SW 1271 (cell line): Measurements from ENCODE around the gene F7.
"Not testable (repeated sequence)": the region's sequence is repeated elsewhere in the genome, so short reads cannot be mapped to it uniquely, and the experiment has no call there.

Experiments
- DNase-seq, 2 experiments: peaks; one replicate each; lab custom pipeline; 2025; lab: John Stamatoyannopoulos, UW

The F7 gene

DNA sequence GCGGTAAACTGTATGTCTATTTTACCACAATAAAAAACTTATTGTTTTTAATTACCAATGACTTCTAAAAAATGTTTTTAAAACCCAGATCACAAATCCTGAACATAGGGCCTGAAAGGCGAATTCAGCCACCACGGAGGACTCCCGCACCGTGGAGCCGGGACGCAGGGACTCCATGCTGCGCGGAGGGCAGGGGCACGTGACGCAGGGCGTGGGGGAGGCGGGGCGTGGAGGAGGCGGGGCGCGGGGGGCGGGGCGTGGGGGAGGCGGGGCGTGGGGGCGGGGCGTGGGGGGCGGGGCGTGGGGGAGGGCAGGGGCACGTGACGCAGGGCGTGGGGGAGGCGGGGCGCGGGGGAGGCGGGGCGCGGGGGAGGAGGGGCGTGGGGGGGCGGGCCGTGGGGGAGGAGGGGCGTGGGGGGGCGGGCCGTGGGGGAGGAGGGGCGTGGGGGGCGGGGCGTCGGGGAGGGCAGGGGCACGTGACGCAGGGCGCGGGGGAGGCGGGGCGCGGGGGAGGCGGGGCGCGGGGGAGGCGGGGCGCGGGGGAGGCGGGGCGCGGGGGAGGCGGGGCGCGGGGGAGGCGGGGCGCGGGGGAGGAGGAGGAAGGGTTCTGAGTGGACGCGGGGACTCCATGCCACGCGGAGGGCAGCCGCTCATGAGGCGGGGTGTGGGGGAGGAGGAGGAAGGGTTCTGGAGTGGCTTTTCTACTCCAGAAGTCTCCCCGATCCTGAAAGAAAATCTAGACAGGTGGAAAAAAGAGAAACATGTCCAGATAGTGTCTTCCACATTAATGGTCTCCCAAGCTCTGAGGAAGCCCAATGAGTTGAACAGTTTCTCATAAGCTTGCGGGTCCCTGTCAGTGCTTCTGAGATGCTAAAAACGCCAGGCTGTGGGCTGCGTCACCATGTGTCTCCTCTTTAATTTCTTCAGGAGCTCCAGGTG lies 48.5 kb downstream of the F7 start:
- DNase-seq = peak in 1 of 2 experiments; percentile 8

- no peak for DNase-seq
Measured at GRCh38 chr13:113155201-113155600, 49.6 kb downstream of the F7 start.

- DNase-seq = no peak
Measured at GRCh38 chr13:113155982-113156655, 50.5 kb downstream of the F7 start.

- DNase-seq = no peak
Measured at GRCh38 chr13:113157206-113157928, 51.8 kb downstream of the F7 start.

- DNase-seq = no peak
Measured at GRCh38 chr13:113157929-113158747, 52.5 kb downstream of the F7 start, which contains the start of gene PROZ. TSS of gene PROZ (plus strand) at chr13:113158648. CDS start at chr13:113158661, 13 bp downstream.

- DNase-seq = no peak
Measured at GRCh38 chr13:113158946-113159345, 53.4 kb downstream of the F7 start.

GRCh38 chr13:113159701-113160100 lies 54.1 kb downstream of the F7 start:
- DNase-seq = no peak

DNA sequence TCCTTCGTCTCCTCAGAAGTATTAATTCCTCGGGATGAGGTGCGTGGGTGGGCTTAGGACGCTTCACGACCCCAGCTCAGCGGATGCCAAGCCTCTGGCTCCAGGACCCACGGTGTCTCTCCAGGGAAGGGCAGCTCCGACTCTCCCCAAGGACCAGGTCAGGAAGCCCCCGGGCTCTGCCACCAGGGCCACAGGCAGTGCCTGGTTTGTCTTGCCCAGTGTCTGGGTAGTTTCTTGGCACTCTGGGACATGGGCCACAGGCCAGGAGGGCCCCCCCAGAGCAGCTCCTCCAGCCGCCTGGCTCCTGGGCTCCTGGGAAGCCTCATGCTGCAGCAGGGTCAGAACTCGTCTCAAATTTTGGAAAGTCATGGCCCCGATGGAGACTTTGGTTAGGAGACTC lies 55.4 kb downstream of the F7 start:
- DNase-seq = no peak

- no peak for DNase-seq
Measured at GRCh38 chr13:113161433-113161832, 55.8 kb downstream of the F7 start.

- DNase-seq = not testable (repeated sequence)
Measured at GRCh38 chr13:113161975-113162374, 56.4 kb downstream of the F7 start.

DNA sequence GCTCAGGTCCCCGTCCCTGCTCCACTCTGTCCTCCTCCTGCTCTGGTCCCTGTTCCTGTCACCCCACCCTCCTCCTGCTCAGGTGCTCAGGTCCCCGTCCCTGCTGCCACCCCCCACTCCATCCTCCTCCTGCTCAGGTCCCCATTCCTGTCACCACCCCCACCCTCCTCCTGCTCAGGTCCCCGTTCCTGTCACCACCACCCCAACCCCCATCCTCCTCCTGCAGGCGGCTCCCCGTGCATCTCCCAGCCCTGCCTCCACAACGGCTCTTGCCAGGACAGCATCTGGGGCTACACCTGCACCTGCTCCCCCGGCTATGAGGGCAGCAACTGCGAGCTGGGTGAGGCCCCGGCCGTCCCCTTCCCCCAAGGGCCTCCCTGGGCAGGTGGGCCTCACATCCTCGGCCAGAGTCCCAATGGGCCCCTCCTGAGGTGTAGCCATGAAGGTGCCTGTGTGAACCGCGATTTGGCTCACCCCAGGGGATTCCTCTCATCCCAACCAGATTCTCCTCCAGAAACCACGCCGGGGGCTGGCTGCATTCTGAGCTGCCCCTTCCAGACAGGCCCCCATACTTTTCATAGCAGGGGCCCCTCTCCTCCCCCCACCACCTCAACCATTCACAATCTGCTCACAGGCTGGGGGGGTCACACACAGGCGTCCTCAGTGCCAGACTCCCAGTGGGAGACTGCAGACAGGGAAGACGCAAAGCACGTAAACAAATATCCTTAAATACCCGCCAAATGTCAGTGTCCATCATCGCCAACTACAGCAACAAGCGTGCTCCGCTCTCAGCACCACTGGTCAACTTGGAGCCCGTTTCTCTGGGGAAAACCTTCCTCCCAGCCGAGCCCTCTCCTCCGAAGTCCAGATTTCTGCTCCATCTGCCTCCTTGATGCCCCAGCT lies 57.4 kb downstream of the F7 start:
- DNase-seq = no peak

- no peak for DNase-seq
Measured at GRCh38 chr13:113164492-113164891, 58.9 kb downstream of the F7 start.

DNA sequence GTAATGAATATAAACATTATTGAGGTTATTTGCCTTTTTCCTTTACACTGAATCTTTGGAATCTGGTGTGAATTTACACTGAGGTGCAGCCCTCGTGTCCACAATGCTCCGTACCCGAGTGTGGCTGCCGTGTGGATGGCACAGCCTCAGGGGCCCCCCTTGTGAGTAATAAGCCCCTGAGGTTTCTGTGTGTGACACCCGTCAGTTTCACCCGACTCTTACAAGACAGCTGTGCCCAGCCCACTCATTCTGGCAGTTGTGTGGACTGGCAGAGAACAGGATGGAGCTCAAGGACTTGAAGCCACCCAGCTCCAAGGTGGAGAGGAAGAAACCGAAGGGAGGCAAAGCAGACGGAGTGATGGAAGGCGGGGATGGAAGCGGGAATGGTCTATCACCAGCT lies 60.7 kb downstream of the F7 start:
- no peak for DNase-seq

DNA sequence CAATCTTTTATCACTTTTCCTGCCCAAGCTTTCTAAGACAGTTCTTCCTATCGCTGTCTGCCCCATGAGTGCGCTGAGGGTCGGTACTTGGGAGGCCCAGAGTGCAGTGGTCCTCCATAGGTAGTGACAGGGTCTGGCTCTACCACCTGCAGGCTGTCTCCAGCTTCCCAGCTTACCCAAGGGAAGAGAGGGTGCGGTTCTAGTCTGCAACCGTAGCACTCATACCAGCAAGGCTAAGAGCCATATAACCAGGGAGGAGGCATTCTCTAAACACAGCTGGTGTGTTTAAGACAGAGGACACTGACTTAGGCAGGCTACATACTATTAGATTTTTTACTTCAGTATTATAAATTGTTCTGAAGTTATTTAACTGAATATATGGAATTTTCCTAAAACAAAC lies 61.1 kb downstream of the F7 start:
- no peak for DNase-seq

DNA sequence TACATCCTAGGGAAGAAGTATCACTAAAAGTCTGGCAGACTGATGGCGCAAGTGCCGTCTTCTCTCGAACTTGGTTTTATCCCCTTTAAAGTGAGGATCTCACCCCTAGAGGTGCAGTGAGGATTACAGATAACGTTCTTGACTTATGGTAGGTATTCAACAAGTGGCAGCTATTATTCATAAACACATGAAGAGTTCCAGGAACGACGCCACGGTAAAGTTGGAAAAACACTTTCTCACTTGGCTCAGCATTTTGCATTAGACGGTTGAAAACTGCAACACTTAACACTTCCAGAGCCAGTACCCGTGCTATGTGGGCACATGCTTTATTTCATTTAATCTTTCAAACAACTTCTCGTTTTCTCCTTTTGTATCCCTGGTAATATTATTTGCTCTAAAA lies 61.6 kb downstream of the F7 start:
- no peak for DNase-seq

DNA sequence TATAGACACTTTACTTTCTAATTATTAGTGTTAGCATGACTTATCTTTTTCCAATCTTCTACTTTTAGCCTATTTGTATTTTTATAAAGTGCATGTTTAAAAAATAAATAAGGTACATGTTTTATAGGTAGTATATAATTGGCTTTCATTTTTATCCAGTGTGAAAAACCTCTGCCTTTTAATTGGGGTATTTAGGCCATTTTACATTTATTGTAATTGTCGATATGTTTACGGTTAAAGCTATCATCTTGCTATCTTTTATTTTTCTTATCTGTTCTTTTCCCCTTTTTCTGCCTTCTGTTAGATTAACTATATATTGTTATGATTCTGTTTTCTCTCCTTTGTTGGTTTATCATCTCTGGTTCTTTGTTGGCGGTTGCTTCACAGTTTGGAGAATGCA lies 62.0 kb downstream of the F7 start:
- DNase-seq = no peak

GRCh38 chr13:113168211-113168610 lies 62.6 kb downstream of the F7 start:
- DNase-seq = no peak

DNA sequence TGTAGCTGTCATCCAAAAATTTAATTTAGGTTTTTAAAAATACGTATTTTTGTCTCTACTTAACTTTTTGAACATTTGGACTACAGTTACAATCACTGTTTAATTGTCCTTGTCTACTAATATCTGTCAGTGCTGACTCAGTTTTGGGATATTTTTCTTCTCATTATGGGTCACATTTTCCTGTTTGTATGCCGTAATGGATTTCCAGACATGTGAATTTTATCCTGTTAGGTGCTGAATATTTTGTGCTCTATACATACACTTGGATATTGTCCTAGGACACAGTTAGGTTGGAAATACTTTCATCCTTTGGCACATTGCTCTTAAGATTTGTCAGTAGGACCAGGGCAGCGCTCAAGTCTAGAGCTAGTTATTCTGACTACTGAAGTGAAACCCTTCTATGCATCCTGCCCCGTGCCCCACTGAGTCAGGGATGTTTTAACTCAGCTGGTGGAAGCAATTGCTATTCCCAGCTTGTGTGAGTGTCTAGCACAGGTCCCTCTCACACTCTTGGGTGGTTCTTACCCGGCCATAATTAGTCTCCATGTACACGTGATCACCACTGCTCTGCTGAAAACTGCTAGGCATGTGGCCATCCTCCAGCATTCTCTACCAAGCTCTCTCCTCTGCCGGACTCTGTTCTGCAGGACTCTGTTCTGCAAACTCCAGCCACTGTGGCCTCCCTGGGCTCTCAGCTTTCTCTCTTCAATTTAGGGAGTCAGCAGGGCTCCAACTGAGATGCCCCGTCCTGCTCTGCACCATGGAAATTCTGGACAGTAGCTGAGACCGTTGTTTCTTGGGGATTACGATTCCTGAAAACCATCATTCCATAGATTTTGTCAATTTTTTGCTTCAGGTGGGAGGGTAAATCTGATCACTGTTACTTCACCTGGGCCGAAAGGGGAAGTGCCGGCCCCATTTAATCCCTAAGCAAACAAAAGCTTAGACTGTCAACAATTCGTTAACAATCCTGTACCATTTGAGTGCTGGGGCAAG lies 64.0 kb downstream of the F7 start:
- DNase-seq = no peak
